Activated T-cell treated with anti-CD3 and anti-CD28 coated beads, Interleukin-2, amount 50 U/mL, for 1 hour (primary cell): ENCODE data around the gene TRERF1.
A peak's percentile ranks its signal among the peaks of the same experiment; 100 is the strongest.

ENCODE experiments used
- DNase-seq: peaks from one replicate; pipeline ENCODE4 v3.0.0-alpha.2; 2020

The TRERF1 gene

DNA sequence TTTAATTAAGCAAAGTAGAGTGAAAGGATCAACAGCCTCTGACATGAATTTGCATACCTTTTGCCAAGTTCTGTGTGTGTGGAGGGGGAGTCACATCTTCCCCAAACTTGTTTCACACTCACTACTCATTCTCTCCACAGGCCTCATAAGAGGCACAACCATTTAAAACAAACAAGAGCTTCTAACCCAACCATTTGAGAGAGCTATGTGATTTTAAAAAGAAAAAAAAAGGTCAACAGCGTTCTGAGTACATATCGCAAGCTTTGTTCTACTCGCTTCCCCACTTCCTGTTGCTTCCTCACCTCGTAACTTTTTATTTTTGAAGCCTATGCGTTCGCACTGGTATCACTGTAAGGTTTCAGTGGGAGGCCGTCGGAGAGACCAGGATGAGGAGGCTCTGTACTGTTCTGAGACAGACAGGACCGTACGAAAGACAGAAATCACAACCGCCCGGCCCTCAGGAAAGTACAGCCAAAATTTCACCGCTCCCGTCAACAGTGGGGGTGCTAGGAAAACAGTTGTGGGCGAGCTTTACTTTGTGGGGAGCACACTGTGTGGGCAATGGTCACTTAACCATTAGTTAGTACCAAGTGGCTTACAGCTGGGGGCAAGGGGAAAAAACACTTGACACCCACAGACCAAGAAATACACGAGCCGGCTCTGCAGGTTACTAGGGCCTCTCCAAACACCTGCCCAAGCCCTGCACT, 61.3 kb downstream of the TRERF1 start:
- peak; percentile 61 for DNase-seq

GRCh38 chr6:42389736-42390135, 62.0 kb downstream of the TRERF1 start:
- DNase-seq = no peak

DNA sequence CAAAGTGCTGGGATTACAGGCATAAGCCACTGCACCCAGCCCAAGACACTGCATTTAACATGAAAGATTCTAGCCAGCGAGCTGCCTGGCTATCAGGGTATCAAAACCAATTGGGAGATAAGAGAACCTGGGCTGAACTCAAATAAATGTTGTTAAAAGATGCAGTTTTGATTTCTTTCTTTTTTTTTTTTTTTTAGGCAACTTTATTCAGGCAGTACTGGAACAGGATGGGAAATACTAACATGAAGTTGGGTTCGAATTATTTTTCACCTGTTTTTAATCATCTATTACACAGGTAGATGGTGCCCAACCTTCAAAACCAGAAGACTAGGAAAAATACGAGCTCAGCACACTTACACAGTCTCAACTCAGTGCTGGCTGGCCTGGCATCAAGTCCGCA, 63.7 kb downstream of the TRERF1 start:
- DNase-seq = no peak

DNA sequence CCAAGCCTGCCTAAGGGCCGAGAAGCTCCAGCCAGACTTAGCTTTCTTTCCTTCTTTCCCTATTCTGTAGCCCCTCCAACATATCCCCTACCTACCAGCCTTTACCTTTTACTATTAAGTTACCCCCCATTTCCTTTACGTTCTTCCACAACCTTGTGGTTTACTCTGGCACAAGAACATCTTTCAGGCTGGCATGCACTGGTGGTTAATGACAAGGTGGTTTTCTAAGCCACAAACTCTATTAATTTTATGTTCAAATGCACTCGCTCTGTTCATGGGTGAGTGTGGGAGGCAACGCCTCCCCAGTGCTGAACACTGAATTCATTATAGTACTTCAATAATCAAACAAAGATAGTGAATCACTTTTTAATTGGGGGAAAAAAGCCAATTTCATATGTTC, 64.4 kb downstream of the TRERF1 start:
- peak; percentile 38 for DNase-seq

DNA sequence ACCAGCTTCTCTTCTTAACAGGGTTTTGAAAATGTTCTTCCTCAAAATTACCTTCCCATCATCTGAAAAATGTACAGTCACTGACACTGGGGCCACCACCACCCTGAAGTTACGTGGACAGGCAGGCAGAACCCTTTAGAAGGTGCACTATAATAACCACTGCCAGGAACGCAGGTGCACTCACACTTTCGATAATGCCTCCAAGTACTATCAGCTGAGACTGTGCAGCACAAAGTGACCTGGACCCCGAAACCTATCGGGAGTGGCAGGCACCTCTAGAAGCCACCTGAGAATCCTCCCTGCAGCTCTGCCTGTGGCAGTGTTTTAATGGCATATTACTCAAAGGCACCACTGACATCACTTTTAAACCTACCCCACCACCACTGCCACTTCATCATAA, 66.4 kb downstream of the TRERF1 start:
- no peak for DNase-seq

GRCh38 chr6:42383421-42384205, 68.1 kb downstream of the TRERF1 start:
- DNase-seq = peak; percentile 8

- DNase-seq = peak; percentile 5
These were observed 69.9 kb downstream of the TRERF1 start for GRCh38 chr6:42381850-42382249.

DNA sequence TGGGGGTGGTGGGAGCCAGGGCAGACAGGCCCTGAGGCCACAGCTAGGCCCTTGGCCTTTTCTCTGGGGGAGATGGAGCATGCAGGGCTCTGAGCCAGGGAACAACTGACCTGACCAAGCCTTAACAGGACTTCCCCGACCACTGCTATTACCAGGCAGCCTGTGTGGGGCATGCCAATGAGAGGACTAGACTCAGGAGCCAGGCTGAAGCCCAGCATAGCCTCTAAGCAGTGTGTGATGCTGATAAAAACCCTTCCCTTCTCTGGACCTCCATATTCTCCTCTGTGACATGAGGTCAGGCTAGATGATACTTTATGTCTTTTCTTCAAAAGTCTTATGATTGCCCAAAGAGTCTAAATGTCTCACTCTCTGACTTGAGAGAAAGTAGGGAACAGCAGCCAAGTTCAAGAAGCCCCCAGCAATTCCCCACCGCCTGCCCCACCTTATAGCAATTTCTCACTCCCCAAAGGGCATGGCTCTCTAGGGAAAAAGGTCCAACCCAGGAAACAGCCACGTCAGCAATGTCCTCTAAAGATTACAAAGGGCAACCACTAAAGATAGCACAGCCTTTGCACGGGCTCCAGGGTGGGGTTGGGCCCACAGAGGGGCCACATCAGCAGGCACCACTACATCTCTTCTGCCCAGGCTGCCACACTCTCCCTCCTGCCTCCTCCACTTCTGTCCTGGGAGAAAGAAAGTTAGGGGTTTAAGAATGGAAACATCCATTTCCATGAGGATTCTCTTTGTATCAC, 71.3 kb downstream of the TRERF1 start:
- no peak for DNase-seq

DNA sequence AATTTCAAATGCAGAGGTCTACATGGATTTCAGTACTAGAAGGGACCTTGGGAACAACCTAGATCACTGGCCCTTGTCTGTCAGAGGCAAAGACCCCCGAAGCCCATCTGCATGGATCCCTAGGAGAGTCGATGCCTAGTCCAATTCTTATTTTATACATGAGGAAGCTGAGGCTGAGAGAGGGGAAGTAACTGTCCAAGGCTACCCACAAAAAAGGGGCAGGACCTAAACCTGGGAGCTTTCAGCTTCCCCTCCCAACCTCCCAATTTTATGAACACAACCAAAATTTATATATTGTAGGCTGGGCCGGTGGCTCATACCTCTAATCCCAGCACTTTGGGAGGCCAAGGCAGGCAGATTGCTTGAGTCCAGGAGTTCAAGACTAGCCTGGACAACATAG, 73.2 kb downstream of the TRERF1 start:
- no peak for DNase-seq

DNA sequence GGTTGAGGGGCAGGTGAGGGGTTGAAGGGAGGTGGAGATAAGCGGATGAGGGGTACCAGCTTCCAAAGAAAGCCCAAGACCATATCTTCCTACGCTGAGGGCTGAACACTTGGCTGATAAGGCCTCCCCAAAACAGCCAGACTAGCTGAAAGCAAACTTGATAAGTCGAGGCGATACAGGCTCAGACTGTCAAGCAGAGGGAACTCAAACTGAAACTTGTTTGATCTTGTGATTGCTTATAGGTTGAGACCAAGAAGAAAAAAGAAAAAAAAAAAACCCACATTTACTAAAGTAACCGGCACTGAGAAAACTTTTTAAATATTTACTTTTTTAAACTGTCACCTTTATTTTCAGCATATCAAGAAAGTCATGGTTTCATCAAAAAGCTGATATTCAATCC, 73.6 kb downstream of the TRERF1 start:
- DNase-seq = no peak

DNA sequence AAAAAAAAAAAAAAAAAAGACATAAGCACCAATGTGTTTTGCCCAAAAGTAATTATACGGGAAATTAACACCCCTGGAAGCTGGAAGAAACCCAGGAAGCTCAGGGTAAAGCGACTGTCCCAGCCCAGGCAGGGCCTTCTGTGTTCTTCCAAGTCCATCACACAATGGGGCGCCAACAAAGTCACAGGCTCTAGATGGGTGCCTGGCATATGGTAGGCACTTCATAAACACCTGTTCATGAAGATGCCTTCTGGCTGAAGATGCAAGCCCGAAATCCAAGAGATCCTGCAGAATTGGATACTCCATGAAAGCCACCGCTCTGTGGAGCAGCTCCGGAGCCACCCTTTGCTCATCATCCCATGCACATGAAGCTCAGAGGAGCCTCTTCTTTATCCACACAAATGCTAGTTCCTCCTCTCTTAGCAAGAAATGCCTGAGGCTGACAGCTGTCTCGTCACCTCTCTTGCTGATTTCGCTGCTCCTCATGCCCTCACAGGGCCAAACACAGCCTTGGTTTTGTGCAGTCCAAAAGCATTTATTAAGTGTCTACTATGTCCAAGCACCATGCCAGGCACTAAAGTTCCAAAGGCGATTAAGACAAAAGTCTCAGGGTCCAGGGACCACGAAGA, 76.6 kb downstream of the TRERF1 start:
- no peak for DNase-seq

DNA sequence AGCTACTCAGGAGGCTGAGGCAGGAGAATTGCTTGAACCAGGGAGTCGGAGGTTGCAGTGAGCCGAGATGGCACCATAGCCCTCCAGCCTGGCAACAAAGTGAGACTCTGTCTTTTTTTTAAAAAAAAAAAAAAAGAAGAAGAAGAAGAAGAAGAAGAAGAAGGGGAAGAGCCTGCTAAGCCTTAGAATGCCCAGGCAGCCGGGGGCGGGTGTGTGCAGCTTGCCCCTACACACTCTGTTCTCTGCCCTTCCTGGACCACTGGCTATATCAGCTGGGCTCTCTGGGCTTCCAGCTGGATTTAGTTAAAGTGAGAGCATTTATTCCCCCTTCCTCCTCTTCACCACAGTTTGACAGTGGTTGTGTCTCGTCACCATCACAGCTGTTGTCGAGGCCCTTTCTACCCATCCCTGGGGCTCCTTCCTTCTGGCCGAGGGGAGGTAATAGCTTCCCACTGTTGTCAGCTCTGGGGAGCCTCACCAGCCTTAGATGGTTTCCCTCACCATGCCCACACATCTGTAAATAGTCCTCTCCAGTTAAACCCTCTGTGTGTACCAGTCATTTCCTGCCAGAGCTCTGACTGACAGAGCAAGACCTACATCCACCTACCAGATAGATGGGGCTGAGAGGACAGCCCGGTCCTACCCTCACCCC, 77.6 kb downstream of the TRERF1 start:
- DNase-seq = no peak

DNA sequence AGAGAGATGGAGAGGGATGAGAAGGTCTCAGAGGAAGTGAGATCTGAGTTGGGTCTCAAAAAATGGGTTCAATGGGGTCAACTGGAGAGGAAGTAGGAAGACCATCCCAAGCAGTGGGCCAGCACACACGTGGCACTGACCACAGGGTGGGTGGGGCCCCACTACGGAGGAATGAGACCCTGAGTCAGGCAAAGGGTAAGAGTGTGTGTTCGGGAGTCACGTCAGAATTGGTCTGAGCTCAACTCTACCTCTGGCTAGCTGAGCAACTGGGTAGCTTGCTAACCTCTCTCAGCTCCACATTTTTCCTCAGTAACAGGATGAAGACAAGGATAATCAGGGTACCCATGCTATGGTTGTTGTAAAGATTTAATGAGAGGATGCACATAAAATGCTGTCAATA, 79.0 kb downstream of the TRERF1 start:
- DNase-seq = no peak

GRCh38 chr6:42370323-42370985, 81.3 kb downstream of the TRERF1 start:
- DNase-seq = no peak

GRCh38 chr6:42369568-42369967, 82.2 kb downstream of the TRERF1 start:
- DNase-seq = no peak

- DNase-seq = peak; percentile 67
These were observed 83.5 kb downstream of the TRERF1 start for GRCh38 chr6:42368181-42368580.

- DNase-seq = no peak
These were observed 84.2 kb downstream of the TRERF1 start for GRCh38 chr6:42367353-42368011.

DNA sequence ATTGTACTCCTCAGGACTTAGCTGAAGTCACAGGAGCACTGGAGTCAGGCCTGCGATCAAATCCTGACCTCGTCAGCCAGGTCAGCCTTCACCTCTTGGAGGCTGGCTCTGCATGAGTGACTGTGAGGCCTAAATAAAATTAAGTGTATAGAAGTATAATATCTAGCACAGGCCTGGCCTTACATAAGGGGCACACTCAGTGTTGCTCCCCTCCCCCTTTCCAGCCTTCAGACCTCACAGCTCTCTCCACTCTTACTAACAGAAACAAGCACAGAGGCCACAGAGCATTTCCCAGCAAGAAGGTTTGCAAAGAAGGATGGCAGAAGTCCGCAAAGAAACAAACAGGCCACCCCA, 84.8 kb downstream of the TRERF1 start:
- DNase-seq = no peak

- no peak for DNase-seq
These were observed 85.6 kb downstream of the TRERF1 start for GRCh38 chr6:42366011-42366705.

DNA sequence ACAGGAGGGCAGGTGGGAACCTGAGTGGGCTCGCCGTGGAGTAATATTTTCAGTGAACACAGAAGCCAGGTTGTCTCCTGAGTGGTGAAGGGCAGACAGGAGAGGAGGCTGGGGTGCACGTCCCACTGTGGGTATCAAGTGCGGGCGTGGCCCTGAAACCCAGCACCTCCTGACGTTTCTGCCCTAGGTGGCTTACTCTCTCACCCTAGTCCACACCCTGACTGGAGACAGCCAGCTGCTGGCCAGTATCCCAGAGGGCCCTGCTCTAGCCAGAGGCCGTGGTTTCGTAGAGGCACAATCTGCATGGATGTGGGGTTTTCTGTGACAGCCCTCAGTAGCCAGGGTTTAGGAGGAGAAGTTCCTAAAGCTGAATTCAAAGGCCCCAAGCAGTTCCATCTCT, 86.7 kb downstream of the TRERF1 start:
- no peak for DNase-seq
